GM12801 (cell line): Measurements from ENCODE around the gene LZIC.

Experiments
- TF ChIP-seq, protein P1 (sequence below): IDR thresholded peaks from one replicate; pipeline ENCODE4 v1.5.1; 2011; ENCODE audit warnings: control low read depth; ENCODE audit not compliant: insufficient read length; ENCODE audit errors: extremely low read depth

Gene LZIC

GRCh38 chr1:9960011-9960410 is 16.8 kb upstream of the LZIC start:
- TF ChIP-seq, protein P1, sequence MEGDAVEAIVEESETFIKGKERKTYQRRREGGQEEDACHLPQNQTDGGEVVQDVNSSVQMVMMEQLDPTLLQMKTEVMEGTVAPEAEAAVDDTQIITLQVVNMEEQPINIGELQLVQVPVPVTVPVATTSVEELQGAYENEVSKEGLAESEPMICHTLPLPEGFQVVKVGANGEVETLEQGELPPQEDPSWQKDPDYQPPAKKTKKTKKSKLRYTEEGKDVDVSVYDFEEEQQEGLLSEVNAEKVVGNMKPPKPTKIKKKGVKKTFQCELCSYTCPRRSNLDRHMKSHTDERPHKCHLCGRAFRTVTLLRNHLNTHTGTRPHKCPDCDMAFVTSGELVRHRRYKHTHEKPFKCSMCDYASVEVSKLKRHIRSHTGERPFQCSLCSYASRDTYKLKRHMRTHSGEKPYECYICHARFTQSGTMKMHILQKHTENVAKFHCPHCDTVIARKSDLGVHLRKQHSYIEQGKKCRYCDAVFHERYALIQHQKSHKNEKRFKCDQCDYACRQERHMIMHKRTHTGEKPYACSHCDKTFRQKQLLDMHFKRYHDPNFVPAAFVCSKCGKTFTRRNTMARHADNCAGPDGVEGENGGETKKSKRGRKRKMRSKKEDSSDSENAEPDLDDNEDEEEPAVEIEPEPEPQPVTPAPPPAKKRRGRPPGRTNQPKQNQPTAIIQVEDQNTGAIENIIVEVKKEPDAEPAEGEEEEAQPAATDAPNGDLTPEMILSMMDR: no peak

- TF ChIP-seq, protein P1: no peak
Measured at GRCh38 chr1:9957726-9958125, 14.5 kb upstream of the LZIC start.

DNA sequence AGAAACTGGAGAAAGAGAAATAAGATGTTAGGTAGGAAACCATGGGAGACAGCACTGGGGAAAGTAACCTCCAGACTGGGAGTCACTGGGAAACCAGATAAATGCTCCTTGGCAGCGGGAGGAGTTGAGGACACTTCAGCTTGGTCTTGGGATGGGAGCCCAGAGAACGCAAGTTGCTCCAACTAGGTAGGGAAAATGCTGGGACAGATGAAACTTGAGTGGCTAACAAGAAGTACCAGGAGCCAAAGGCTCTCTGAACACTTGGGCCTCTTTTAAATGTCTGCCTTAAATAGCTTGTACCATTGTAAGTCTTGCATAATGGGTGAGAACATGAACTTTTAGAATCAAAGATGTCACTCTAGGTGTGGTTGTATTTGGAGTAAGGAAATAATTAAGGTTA is 3.1 kb upstream of the LZIC start:
- TF ChIP-seq, protein P1: no peak

GRCh38 chr1:9942399-9942938 is 722 bp downstream of the LZIC start:
- TF ChIP-seq, protein P1: peak; percentile 35

DNA sequence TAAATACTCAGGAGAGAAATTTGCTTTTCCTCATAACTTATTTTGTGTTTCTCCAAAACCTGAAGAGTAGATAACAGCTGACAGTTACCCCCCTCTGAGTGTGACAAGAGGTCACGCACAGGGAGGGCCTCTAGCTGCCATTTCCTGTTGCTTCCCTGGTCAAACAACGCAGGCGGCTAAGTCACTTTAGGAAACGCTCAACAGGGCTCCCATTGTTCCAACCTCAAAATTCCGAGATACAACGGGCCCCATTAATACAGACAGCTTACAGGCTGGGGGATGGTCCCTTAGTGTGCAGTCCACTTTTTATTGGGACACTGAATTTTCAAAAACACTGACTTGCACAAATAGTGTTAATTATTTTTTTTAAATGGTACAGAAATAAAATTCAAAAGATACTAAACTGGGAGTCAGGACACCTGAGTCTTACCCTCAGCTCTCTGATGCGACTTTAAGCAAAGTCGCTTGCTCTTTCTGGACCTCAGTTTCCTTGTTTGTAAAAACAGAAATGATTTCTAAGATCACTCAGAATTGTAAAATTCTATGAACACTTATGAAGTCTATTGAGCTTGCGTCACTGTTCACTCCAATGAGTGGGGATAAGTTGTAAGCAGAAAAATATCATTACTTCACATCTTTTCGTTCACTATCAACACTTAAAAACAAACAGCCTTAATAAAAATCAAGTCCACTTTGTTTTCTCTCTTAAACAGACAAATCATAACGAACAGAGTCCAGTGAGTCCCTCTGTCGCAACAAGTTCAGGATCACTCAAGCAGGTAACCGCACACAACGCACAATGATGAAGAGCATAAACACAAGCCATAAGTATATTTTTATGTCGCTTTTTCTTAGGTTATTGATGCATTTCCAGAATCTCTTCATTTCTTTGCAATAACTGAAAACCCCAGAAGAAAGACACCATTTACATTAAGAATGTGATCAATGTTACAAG is 13.5 kb downstream of the LZIC start:
- TF ChIP-seq, protein P1: no peak

DNA sequence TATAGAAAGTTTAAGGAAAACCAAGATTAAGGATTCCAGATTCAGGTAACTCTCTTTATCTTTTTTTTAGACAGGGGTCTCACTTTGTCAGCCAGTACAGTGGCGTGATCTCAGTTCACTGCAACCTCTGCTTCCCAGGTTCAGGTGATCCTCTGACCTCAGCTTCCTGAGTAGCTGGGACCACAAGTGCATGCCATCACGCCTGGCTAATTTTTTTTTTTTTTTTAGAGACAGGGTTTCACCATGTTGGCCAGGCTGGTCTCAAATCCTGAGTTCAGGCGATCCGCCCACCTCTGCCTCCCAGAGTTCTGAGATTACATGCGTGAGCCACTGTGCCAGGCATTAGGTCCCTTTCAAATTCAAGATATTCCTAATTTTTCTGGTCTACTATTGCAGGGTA is 15.9 kb downstream of the LZIC start:
- TF ChIP-seq, protein P1: no peak

DNA sequence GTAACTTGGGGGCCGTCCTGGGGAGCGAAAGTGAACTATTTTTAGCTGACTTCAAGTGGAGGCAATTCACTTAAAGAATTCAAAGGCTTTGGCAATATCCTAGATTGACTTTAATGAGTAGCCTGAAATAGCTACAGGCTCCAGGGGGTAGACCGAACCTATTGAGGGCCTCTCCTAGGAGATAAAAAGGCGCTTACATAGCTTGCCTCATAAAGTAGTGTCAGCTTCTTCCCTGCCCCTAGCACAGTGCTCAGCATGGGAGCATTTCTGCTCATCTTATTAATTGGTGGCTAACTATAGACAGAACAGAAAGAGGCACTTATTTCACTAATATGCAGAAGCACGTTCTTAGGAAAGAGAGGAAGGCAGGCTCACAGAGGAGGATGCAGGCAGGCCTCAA is 20.8 kb downstream of the LZIC start:
- TF ChIP-seq, protein P1: no peak
